HEK293T (cell line): Measurements from ENCODE around the gene SLC2A4RG.

Source experiments
- CTCF ChIA-PET: fragments of 350-600 bp; formaldehyde crosslinking; extraction: SDS; loops from one replicate; lab custom pipeline; 2021; ENCODE audit warnings: antibody characterized with exemption, inconsistent platforms; lab: Yijun Ruan, JAX
- POLR2A ChIA-PET: fragments of 350-600 bp; formaldehyde crosslinking; extraction: SDS; loops from one replicate; lab custom pipeline; 2020; ENCODE audit warnings: antibody characterized with exemption, inconsistent platforms; lab: Yijun Ruan, JAX
- DNase-seq: peaks from one replicate; pipeline ENCODE4 v3.0.0; 2012; ENCODE audit warnings: mixed read lengths; ENCODE audit errors: extremely low spot score
- ARNT ChIP-seq: fragments of 450-650 bp; IDR thresholded peaks from 2 replicates; pipeline ENCODE4 v1.6.1; 2017; ENCODE audit warnings: mild to moderate bottlenecking
- BHLHE40 ChIP-seq: fragments of 450-650 bp; IDR thresholded peaks from 2 replicates; pipeline ENCODE4 v1.6.1; 2016; ENCODE audit warnings: mild to moderate bottlenecking, moderate library complexity, borderline replicate concordance
- CTBP1 ChIP-seq: fragments of 450-650 bp; IDR thresholded peaks from 2 replicates; pipeline ENCODE4 v1.6.1; 2016; ENCODE audit warnings: borderline replicate concordance
- FOXA1 ChIP-seq: fragments of 450-650 bp; IDR thresholded peaks from 2 replicates; pipeline ENCODE4 v1.6.1; 2016; ENCODE audit warnings: mild to moderate bottlenecking
- FOXK2 ChIP-seq: fragments of 450-650 bp; IDR thresholded peaks from 2 replicates; pipeline ENCODE4 v1.6.1; 2016; ENCODE audit warnings: mild to moderate bottlenecking
- FOXM1 ChIP-seq: fragments of 450-650 bp; IDR thresholded peaks from 2 replicates; pipeline ENCODE4 v1.6.1; 2017; ENCODE audit warnings: mild to moderate bottlenecking, borderline replicate concordance
- HDGF ChIP-seq: fragments of 450-650 bp; IDR thresholded peaks from 2 replicates; pipeline ENCODE4 v1.6.1; 2017; ENCODE audit warnings: antibody characterized with exemption, borderline replicate concordance
- L3MBTL2 ChIP-seq: fragments of 450-650 bp; conservative IDR thresholded peaks from 2 replicates; pipeline ENCODE4 v1.6.1; 2016; ENCODE audit warnings: mild to moderate bottlenecking
- LEF1 ChIP-seq: fragments of 450-650 bp; IDR thresholded peaks from 2 replicates; pipeline ENCODE4 v1.6.1; 2017; ENCODE audit warnings: mild to moderate bottlenecking, borderline replicate concordance
- NFRKB ChIP-seq: fragments of 450-650 bp; IDR thresholded peaks from 2 replicates; pipeline ENCODE4 v1.6.1; 2016; ENCODE audit warnings: mild to moderate bottlenecking, moderate library complexity
- PKNOX1 ChIP-seq: fragments of 450-650 bp; IDR thresholded peaks from 2 replicates; pipeline ENCODE4 v1.6.1; 2016
- SP1 ChIP-seq: fragments of 450-650 bp; IDR thresholded peaks from 2 replicates; pipeline ENCODE4 v1.6.1; 2017
- SUZ12 ChIP-seq: fragments of 450-650 bp; IDR thresholded peaks from 2 replicates; pipeline ENCODE4 v1.6.1; 2016; ENCODE audit warnings: mild to moderate bottlenecking
- TARDBP ChIP-seq: fragments of 450-650 bp; IDR thresholded peaks from 2 replicates; pipeline ENCODE4 v1.6.1; 2016
- ZNF384 ChIP-seq: fragments of 450-650 bp; IDR thresholded peaks from 2 replicates; pipeline ENCODE4 v1.6.1; 2016

The SLC2A4RG gene

DNA sequence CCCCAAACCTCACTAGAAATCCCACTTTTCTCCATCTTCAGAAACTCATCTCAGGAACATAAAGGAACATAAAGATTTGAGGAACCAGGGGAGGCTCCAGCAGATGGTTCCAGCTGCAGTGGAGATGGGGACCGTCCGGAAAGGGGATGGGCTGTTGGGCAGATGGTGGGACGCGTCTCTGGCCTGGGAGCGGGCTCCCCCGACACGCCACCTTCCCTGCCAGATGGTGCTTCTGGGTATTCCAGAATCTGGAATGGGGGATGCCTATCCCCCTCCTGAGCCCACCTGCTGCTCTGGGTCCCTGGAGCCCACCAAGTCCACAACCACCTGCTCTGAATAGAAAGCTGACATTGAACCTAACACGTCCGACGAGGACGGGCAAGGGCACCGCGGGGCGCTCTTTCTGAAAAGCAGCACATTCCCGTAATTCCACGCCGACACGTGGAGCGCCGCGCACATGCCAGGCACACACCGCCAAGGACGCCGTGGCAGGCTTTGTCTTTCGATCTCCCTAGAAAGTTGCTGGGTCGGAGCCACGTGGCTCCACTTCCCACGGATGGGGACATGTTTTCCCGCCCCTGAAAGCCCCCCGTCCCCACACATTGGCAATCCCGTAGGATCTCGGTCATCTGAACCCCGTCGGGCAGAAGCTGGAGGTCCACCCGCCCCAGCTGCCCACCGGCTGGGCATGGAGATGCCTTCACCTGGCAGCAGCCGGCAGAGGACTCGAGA is 27.3 kb downstream of the SLC2A4RG start:
- no peak for TF ChIP-seq BHLHE40
- no peak for TF ChIP-seq PKNOX1
- TF ChIP-seq NFRKB: no peak
- no peak for TF ChIP-seq ARNT
- TF ChIP-seq TARDBP: no peak
- no peak for TF ChIP-seq HDGF
- TF ChIP-seq LEF1: no peak
- TF ChIP-seq CTBP1: no peak
- TF ChIP-seq L3MBTL2: no peak
- no peak for TF ChIP-seq SP1
- CTCF ChIA-PET: interaction anchor here (0.7 kb wide), 1 partner anchor 482 kb away, joined by 3 read pairs; no protein-coding TSS in a partner anchor
- no peak for DNase-seq
- POLR2A ChIA-PET: no interaction called here

DNA sequence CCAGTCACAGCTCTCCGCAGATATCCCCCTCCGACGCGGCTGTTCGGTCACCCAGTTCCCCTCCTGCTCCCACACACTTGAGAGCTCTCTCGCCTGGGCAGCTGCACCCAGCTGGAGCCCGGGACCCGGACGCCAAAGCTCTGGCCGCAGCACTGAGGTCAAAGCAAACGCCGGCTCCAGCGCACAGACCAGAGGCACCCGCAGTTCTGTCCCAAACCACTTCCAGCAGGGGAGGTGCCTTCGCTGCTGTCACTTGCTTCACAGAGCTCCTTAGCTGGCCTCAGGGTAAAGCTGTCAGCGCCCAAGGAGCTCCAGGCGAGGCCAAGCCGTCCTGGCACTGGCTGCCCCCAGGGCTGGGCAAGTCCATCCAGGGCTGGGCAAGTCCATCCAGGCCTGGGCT is 27.9 kb downstream of the SLC2A4RG start:
- ChIA-PET POLR2A (interaction anchor here (1.2 kb wide), 1 partner anchor 97 kb away, joined by 3 read pairs; the partner anchor contains the start of gene TPD52L2), CTCF (no interaction called here)
- DNase-seq: no peak
- TF ChIP-seq HDGF: no peak
- TF ChIP-seq ARNT: no peak
- TF ChIP-seq SP1: no peak
- TF ChIP-seq L3MBTL2: no peak
- no peak for TF ChIP-seq TARDBP
- TF ChIP-seq FOXA1: no peak
- no peak for TF ChIP-seq SUZ12
- TF ChIP-seq BHLHE40: no peak
- TF ChIP-seq LEF1: no peak
- no peak for TF ChIP-seq FOXK2
- no peak for TF ChIP-seq CTBP1

- TF ChIP-seq SP1: no peak
- no peak for TF ChIP-seq LEF1
- no peak for TF ChIP-seq L3MBTL2
- ChIA-PET POLR2A (interaction anchor here (1.2 kb wide), 1 partner anchor 97 kb away, joined by 3 read pairs; the partner anchor contains the start of gene TPD52L2), CTCF (no interaction called here)
- no peak for DNase-seq
Measured at GRCh38 chr20:63767886-63768285, 28.3 kb downstream of the SLC2A4RG start.

- DNase-seq: no peak
- TF ChIP-seq ZNF384 (no peak), FOXM1 (no peak), BHLHE40 (no peak), LEF1 (no peak)
- POLR2A ChIA-PET: interaction anchor here (0.7 to 1.2 kb wide), 3 partner anchors 16 to 96 kb away, joined by 3 read pairs; partner anchors contain the start of gene TPD52L2
- CTCF ChIA-PET: no interaction called here
Measured at GRCh38 chr20:63768591-63769515, 29.3 kb downstream of the SLC2A4RG start.

DNA sequence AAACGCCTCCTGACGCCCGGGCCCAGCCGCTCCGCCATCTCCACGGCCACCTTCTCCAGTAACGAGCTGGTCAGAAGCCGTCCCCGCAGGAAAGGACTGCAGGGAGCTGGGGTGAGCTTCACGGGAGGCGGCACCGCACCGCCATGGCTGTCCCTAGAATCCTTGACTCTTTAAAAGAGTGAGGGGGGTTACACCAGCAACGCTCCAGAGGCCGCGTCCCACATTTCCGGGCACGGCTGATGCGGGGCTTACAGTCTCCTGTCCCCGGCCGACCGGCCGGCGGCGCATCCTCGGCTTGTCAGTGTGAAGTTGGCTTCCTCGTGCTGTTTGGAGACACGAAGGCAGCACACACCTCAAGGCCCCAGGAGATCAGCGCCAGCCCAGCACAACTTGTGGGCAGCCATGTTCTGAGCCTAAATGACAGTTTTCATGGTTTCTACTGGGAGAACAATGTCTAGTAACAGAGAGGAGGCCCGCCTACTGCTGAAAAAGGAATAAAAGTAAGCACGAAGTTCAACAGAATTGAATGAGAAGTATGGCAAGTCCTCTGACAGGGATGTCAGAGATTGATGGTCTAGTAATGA is 30.4 kb downstream of the SLC2A4RG start:
- no peak for TF ChIP-seq FOXM1
- TF ChIP-seq PKNOX1: peak; percentile 20; the same call in 1 of the 2 replicates
- DNase-seq: no peak
- CTCF ChIA-PET: no interaction called here
- POLR2A ChIA-PET: interaction anchor here (0.7 kb wide), 1 partner anchor 95 kb away, joined by 3 read pairs; the partner anchor contains the start of gene TPD52L2

GRCh38 chr20:63771046-63771707 is 31.6 kb downstream of the SLC2A4RG start:
- TF ChIP-seq LEF1: no peak
- no peak for TF ChIP-seq SP1
- TF ChIP-seq L3MBTL2: no peak
- no peak for TF ChIP-seq SUZ12
- no peak for TF ChIP-seq ZNF384
- no peak for TF ChIP-seq CTBP1
- no peak for TF ChIP-seq FOXK2
- no peak for TF ChIP-seq HDGF
- TF ChIP-seq PKNOX1: no peak
- no peak for TF ChIP-seq FOXA1
- no peak for TF ChIP-seq BHLHE40
- no peak for TF ChIP-seq TARDBP
- no peak for TF ChIP-seq ARNT
- DNase-seq: no peak
- CTCF ChIA-PET: interaction anchor here (0.7 kb wide), 1 partner anchor 11 kb away, joined by 3 read pairs; no protein-coding TSS in a partner anchor
- POLR2A ChIA-PET: no interaction called here
